ENCODE data around the gene CEP70. TPM values are rescaled to one million over a fixed set of nuclear protein-coding genes. Genes with fewer than 3 reads are reported as not detected.
"Not testable (repeated sequence)": the region's sequence is repeated elsewhere in the genome, so short reads cannot be mapped to it uniquely, and the experiment has no call there.

CEP70 gene
- total RNA-seq, 4 donors from 2014 or later = 11.2 to 57.8 (median 23.0) TPM

DNA sequence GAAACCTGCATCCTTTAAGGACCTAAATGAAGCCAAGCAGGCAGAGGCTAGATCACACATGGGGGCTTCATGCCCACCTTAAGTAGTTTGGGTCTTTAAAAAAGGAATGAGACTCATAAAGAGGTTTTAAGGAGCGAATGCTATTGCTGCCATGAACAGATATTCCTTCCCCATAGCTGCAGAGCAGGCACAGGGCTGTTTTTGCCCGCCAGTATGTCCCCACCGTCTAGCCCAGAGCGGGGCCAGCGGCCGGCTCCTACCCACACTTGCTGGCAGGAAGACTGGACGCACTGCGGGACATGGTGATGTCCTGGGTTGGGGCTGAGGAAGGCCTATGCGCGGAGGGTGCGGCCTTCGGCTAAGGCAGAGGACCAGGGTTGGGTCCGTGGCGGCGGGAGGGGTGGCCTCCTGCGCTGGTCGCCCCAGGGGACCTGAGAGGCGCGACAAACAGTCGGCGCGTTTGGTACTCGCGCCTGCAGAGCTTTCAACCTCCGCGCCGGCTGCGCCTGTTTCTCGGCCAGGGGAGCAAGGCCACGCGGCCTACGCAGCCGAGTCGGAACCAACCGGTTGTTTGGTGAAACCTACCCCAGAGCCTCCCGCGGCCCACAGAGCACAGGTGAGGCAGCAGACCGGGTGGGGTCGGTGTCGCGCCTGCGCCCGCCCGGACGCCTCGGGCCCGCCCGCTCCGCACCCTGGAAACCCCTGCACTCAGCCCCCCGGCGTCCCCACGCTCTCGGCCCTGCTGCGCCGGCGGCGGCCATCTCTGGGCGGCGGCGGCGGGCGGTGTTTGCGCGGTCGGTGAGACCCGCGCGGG lies 14.5 kb upstream of the CEP70 start, which contains the start of gene FAIM:
TSS of gene FAIM (plus strand) at position 450 of the 814 bp plus-strand sequence. CDS start 10,956 bp downstream, outside the sequence.
- Histone ChIP-seq H3K27me3 (no peaks in the 10 kb centered on the region), H3K4me1 (peaks cover 0 to 6% (median 0%) of the 10 kb centered on the region in 4 donors), H3K4me3 (peak within 1 kb of the TSS; percentile 58 to 82 (median 78)), H3K36me3 (no peaks in the 10 kb centered on the region), H3K9me3 (no peaks in the 10 kb centered on the region), H3K27ac (peak within 1 kb of the TSS; percentile 85 to 92 (median 89))
- TF ChIP-seq, protein P1, sequence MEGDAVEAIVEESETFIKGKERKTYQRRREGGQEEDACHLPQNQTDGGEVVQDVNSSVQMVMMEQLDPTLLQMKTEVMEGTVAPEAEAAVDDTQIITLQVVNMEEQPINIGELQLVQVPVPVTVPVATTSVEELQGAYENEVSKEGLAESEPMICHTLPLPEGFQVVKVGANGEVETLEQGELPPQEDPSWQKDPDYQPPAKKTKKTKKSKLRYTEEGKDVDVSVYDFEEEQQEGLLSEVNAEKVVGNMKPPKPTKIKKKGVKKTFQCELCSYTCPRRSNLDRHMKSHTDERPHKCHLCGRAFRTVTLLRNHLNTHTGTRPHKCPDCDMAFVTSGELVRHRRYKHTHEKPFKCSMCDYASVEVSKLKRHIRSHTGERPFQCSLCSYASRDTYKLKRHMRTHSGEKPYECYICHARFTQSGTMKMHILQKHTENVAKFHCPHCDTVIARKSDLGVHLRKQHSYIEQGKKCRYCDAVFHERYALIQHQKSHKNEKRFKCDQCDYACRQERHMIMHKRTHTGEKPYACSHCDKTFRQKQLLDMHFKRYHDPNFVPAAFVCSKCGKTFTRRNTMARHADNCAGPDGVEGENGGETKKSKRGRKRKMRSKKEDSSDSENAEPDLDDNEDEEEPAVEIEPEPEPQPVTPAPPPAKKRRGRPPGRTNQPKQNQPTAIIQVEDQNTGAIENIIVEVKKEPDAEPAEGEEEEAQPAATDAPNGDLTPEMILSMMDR (IDR thresholded peaks at IDR 0.05) = no peak
- TF ChIP-seq POLR2A (IDR thresholded peaks at IDR 0.05) = peak in 1 of 2 donors; percentile 11
- DNase-seq = peak; percentile 63 to 82 (median 82)

GRCh38 chr3:138604106-138604595 lies 10.1 kb upstream of the CEP70 start:
- not testable (repeated sequence) for H3K9me3 ChIP-seq, H3K4me3 ChIP-seq, DNase-seq, H3K36me3 ChIP-seq, H3K27me3 ChIP-seq, H3K4me1 ChIP-seq, H3K27ac ChIP-seq

DNA sequence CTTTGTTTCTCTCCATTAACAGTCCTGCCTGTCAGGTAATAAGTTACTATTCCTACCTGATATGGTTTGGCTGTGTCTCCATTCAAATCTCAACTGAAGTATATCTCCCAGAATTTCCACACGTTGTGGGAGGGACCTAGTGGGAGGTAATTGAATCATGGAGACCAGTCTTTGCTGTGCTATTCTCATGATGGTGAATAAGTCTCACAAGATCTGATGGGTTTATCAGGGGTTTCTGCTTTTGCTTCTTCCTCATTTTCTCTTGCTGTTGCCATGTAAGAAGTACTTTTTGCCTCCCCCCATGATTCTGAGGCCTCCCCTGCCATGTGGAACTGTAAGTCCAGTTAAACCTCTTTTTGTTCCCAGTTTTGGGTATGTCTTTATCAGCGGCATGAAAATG lies 7.6 kb upstream of the CEP70 start:
- H3K4me1 ChIP-seq, H3K4me3 ChIP-seq, H3K36me3 ChIP-seq, H3K27me3 ChIP-seq, DNase-seq, H3K9me3 ChIP-seq, H3K27ac ChIP-seq: not testable (repeated sequence)

- no peak for TF ChIP-seq POLR2A (IDR thresholded peaks at IDR 0.05)
- TF ChIP-seq, protein P1 (IDR thresholded peaks at IDR 0.05) = no peak
- H3K27me3 ChIP-seq = no peaks in the 10 kb centered on the region
- no peak overlapping the region for H3K4me3 ChIP-seq
- DNase-seq = no peak
- no peaks in the 10 kb centered on the region for H3K4me1 ChIP-seq
- H3K9me3 ChIP-seq = no peaks in the 10 kb centered on the region
- no peaks in the 10 kb centered on the region for H3K36me3 ChIP-seq
- H3K27ac ChIP-seq = no peak overlapping the region
Measured at GRCh38 chr3:138600100-138600745, 6.2 kb upstream of the CEP70 start.

- H3K4me3 ChIP-seq = no peak overlapping the region
- H3K27ac ChIP-seq = no peak overlapping the region
- TF ChIP-seq, protein P1 (IDR thresholded peaks at IDR 0.05) = no peak
- TF ChIP-seq POLR2A (IDR thresholded peaks at IDR 0.05) = no peak
- no peaks in the 10 kb centered on the region for H3K27me3 ChIP-seq
- H3K9me3 ChIP-seq = no peaks in the 10 kb centered on the region
- no peaks in the 10 kb centered on the region for H3K36me3 ChIP-seq
- no peaks in the 10 kb centered on the region for H3K4me1 ChIP-seq
- DNase-seq = no peak
Measured at GRCh38 chr3:138598534-138598933, 4.5 kb upstream of the CEP70 start.

DNA sequence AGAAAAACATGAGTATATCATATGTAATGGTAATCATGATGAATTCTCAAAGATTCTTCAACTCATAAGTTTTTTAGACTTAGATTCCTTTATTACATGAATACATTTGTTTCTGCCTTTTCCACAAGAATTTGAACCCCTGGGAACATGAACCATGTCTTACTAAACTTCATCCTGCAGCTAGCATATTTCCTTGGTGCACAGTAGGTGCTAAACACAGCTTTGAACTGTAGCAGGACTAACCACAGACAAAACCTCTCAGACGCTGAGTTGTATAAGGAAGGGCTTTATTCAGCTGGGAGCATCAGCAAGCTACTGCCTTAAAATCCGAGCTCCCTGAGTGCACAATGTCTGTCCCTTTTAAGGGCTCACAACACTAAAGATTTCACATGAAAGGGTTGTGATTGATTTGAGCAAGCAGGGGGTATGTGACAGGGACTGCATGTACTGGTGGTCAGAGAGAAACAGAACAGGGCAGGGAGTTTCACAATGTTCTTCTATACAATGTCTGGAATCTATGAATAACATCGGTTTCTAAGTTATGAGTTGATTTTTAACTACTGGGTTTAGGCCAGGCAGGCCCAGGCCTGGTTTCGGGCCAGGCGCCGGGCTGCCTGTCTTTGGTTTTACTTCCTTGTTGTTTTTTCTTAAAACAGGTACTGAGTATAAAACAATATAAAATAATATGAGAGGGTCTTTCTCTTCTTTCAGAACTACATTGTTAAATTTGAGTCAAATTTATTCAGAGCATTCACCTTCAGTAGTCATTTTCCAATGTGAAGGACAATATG lies 3.3 kb upstream of the CEP70 start:
- not testable (repeated sequence) for H3K4me3 ChIP-seq, H3K27me3 ChIP-seq, DNase-seq, H3K27ac ChIP-seq, H3K36me3 ChIP-seq, H3K9me3 ChIP-seq
- H3K4me1 ChIP-seq = peaks cover 0 to 11% (median 0%) of the 10 kb centered on the region in 4 donors
